GM23338 (cell line): ENCODE measurements around the gene TICRR. TPM values are rescaled to one million over a fixed set of nuclear protein-coding genes. Genes with fewer than 3 reads are reported as not detected.

Source experiments
- ATAC-seq: fragments of 200-7000 bp; cut with Tn5 transposase; 3 replicates; pipeline ENCODE4 v1.9.1; 2020
- DNase-seq: peaks from one replicate; pipeline ENCODE4 v3.0.0-alpha.2; 2015; ENCODE audit warnings: low spot score
- H2AFZ ChIP-seq: fragments of 200-600 bp; sonication (generic); 2 replicates; pipeline ENCODE4 v1.8.0; 2016; ENCODE audit warnings: antibody characterized with exemption, mild to moderate bottlenecking, moderate library complexity
- H3F3A ChIP-seq: fragments of 200-600 bp; sonication (generic); replicated peaks from 2 replicates; pipeline ENCODE4 v1.8.0; 2017; ENCODE audit warnings: antibody characterized with exemption, mixed run types, low read depth
- H3K27ac ChIP-seq: fragments of 200-600 bp; sonication (generic); 2 replicates; pipeline ENCODE4 v1.6.1; 2016; ENCODE audit warnings: low read depth
- H3K27me3 ChIP-seq: fragments of 200-600 bp; sonication (generic); 2 replicates; pipeline ENCODE4 v1.8.0; 2016; ENCODE audit warnings: mild to moderate bottlenecking, mixed run types, moderate library complexity; ENCODE audit not compliant: insufficient read depth
- H3K36me3 ChIP-seq: fragments of 200-600 bp; sonication (generic); 2 replicates; pipeline ENCODE4 v1.8.0; 2016; ENCODE audit warnings: mild to moderate bottlenecking; ENCODE audit not compliant: insufficient read depth
- H3K4me1 ChIP-seq: fragments of 200-600 bp; sonication (generic); 2 replicates; pipeline ENCODE4 v1.8.0; 2016; ENCODE audit warnings: mild to moderate bottlenecking, moderate library complexity; ENCODE audit not compliant: insufficient read depth
- H3K4me2 ChIP-seq: fragments of 200-600 bp; sonication (generic); 2 replicates; pipeline ENCODE4 v1.7.1; 2017; ENCODE audit warnings: mixed run types
- H3K4me3 ChIP-seq: fragments of 200-600 bp; sonication (generic); 2 replicates; pipeline ENCODE4 v1.6.1; 2016; ENCODE audit warnings: mixed run types
- H3K79me2 ChIP-seq: fragments of 200-600 bp; sonication (generic); replicated peaks from 2 replicates; pipeline ENCODE4 v1.8.0; 2017; ENCODE audit warnings: mild to moderate bottlenecking; ENCODE audit not compliant: insufficient read depth
- H3K9me2 ChIP-seq: fragments of 200-600 bp; sonication (generic); 2 replicates; pipeline ENCODE4 v1.8.0; 2017; ENCODE audit not compliant: insufficient read depth
- H4K20me1 ChIP-seq: fragments of 200-600 bp; sonication (generic); replicated peaks from 2 replicates; pipeline ENCODE4 v1.8.0; 2017; ENCODE audit warnings: mild to moderate bottlenecking; ENCODE audit not compliant: insufficient read depth
- H3K27ac Mint-ChIP-seq: 2 replicates; pipeline ENCODE4 v1.8.0; 2020; ENCODE audit warnings: inconsistent platforms, mild to moderate bottlenecking, moderate library complexity, mixed read lengths
- H3K27me3 Mint-ChIP-seq: 3 replicates; pipeline ENCODE4 v1.8.0; 2022; ENCODE audit warnings: low read depth, mild to moderate bottlenecking, moderate library complexity, mixed read lengths, inconsistent platforms; ENCODE audit not compliant: insufficient read depth, poor library complexity
- H3K36me3 Mint-ChIP-seq: 3 replicates; pipeline ENCODE4 v1.8.0; 2021; ENCODE audit warnings: low read depth, mild to moderate bottlenecking, inconsistent platforms, moderate library complexity, mixed read lengths
- H3K4me1 Mint-ChIP-seq: 3 replicates; pipeline ENCODE4 v1.8.0; 2020; ENCODE audit warnings: mild to moderate bottlenecking, inconsistent platforms, mixed read lengths
- H3K4me3 Mint-ChIP-seq: 3 replicates; pipeline ENCODE4 v1.8.0; 2021; ENCODE audit warnings: moderate library complexity, mild to moderate bottlenecking, inconsistent platforms, mixed read lengths
- H3K9me3 Mint-ChIP-seq: 3 replicates; pipeline ENCODE4 v1.8.0; 2020; ENCODE audit warnings: moderate library complexity, mild to moderate bottlenecking, inconsistent platforms, mixed read lengths
- CTCF ChIP-seq, 2 experiments: fragments of 200-600 bp in 1 of 2; sonication (generic) in 1 of 2; conservative IDR thresholded peaks; 2 replicates each; pipeline versions ENCODE4 v1.5.1 to v1.6.1; 2016 to 2017; ENCODE audit warnings: antibody characterized with exemption in 2 of 2, low read depth in 2 of 2, mild to moderate bottlenecking in 2 of 2, moderate library complexity in 1 of 2
- ETS1 ChIP-seq: IDR thresholded peaks from 2 replicates; pipeline ENCODE4 v1.6.1; 2016; ENCODE audit warnings: antibody characterized with exemption
- EZH2 ChIP-seq: fragments of 200-600 bp; sonication (generic); IDR thresholded peaks from one replicate; pipeline ENCODE4 v1.8.0; 2017; ENCODE audit warnings: antibody characterized with exemption, mild to moderate bottlenecking, low read depth; ENCODE audit not compliant: unreplicated experiment
- EZH2phosphoT487 ChIP-seq: fragments of 200-600 bp; sonication (generic); IDR thresholded peaks from one replicate; pipeline ENCODE4 v1.8.1; 2018; ENCODE audit warnings: antibody characterized with exemption; ENCODE audit not compliant: unreplicated experiment
- JUNB ChIP-seq: IDR thresholded peaks from one replicate; pipeline ENCODE4 v1.6.1; 2016; ENCODE audit warnings: antibody characterized with exemption; ENCODE audit not compliant: unreplicated experiment
- NANOG ChIP-seq: IDR thresholded peaks from 2 replicates; pipeline ENCODE4 v1.6.1; 2016; ENCODE audit warnings: antibody characterized with exemption, borderline replicate concordance
- POLR2AphosphoS5 ChIP-seq: IDR thresholded peaks from 2 replicates; pipeline ENCODE4 v1.6.1; 2016; ENCODE audit warnings: antibody characterized with exemption, low read depth
- REST ChIP-seq: IDR thresholded peaks from one replicate; pipeline ENCODE4 v1.6.1; 2018; ENCODE audit warnings: antibody characterized with exemption; ENCODE audit not compliant: unreplicated experiment
- STAT1 ChIP-seq: IDR thresholded peaks from one replicate; pipeline ENCODE4 v1.6.1; 2016; ENCODE audit warnings: antibody characterized with exemption; ENCODE audit not compliant: unreplicated experiment
- ZNF114 ChIP-seq: fragments of 250-450 bp; sonication (Bioruptor Pico); IDR thresholded peaks from 2 replicates; pipeline ENCODE4 v1.5.0; 2020; ENCODE audit warnings: mild to moderate bottlenecking, moderate library complexity
- ZNF331 ChIP-seq: fragments of 250-450 bp; sonication (Bioruptor Pico); IDR thresholded peaks from 2 replicates; pipeline ENCODE4 v1.5.0; 2020; ENCODE audit warnings: low read depth, mild to moderate bottlenecking, moderate library complexity
- polyA plus RNA-seq: library from polyadenylated mRNA; unstranded; fragments of >200 nt; fragmentation: Nextera tagmentation; extraction: Ambion mirVana; gene quantifications from 2 replicates; pipeline ENCODE4 v1.2.1, GENCODE V29; 2016
- total RNA-seq: library from RNA; depleted of rRNA; stranded (reverse); fragments of >200 nt; shearing (Covaris generic); gene quantifications from 2 replicates; pipeline ENCODE4 v1.2.3, GENCODE V29; 2014

TICRR gene
- total and polyA plus RNA-seq, 2 experiments from 2014 or later, result 11.2 to 42.3 TPM

DNA sequence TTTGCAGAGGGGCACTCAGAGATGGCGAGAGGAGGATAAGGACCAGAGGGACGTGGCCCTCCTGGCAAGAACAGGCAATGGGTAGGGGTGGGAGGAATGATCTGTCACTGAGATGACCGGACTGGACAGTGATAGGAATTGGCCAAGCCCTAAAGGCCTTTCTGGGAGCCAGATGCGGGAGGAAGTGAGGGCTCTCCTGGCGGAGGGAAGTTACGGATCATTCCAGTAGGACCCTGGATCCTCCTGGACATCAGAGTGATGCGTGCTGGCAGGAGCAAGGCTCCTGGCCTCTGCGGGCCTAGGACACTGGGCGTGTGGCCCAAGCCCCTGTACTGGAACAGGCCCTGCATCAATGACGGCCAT, 56.6 kb downstream of the TICRR start (continued):
- no peak for TF ChIP-seq ZNF114 (CRISPR knock-in tag)
- TF ChIP-seq REST, result no peak
- TF ChIP-seq JUNB, result no peak

DNA sequence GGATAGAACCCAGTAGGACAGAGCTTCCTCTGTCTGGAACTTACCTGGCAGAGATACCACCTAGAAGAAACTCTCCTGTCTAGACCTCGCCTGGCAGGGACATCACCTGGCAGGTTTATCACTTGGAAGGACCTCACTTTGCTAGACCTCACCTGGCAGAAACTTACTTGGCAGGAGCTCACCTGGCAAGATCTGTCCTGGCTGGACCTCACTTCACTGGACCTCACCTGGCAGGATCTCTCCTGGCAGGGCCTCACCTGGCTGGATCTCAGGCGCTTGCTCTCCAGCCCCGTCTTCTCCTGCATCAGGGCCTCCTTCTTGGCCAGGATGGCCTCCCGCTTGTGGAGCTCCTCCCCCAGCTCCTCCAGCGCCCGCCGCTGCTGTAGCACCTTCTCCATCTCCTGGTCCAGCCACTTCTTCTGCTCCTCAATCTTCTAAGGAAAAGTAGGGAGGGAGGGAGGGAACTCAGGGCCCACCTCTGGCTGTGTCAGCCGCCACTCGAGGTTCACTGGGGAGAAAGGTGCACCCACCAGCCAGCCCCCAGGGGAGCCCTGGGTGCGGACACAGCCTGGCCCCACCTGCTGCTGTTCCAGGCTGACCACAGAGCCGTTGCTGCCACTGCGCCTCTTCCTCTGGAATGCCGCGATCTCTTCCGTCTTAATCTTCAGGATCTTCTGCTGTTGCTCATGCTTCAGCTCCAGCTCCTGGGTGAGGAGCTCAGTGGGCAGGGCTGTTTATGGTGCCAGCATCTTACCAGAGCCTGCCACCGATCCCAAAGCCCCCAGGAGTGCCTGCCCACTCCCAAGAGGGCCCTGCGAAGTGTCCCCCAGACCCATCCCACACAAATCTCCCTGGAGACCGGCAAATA, 57.5 kb downstream of the TICRR start:
- no peak overlapping the region for H3K27ac ChIP-seq
- DNase-seq (no peak), ATAC-seq (no peak)
- no peaks in the 10 kb centered on the region; the same call in 1 of the 2 replicates for H4K20me1 ChIP-seq
- Mint-ChIP-seq H3K27me3 (peaks cover 36% of the 10 kb centered on the region), H3K9me3 (peaks cover 60% of the 10 kb centered on the region), H3K4me3 (no peak overlapping the region), H3K27ac (no peak overlapping the region), H3K4me1 (no peaks in the 10 kb centered on the region), H3K36me3 (peaks cover 85% of the 10 kb centered on the region)
- TF ChIP-seq ZNF114 (CRISPR knock-in tag) (no peak), POLR2AphosphoS5 (peak; percentile 15; the same call in 1 of the 2 replicates)
- peaks cover 35% of the 10 kb centered on the region for H3K36me3 ChIP-seq
- no peak overlapping the region for H2AFZ ChIP-seq
- no peaks in the 10 kb centered on the region for H3K4me1 ChIP-seq
- 0 out of 2 replicates have a peak, but pooled peaks cover 3% of the 10 kb centered on the region for H3F3A ChIP-seq
- no peak overlapping the region for H3K4me3 ChIP-seq
- no peak overlapping the region for H3K4me2 ChIP-seq
- H3K79me2 ChIP-seq, result no peaks in the 10 kb centered on the region
- H3K27me3 ChIP-seq, result no peaks in the 10 kb centered on the region
- no peaks in the 10 kb centered on the region for H3K9me2 ChIP-seq

DNA sequence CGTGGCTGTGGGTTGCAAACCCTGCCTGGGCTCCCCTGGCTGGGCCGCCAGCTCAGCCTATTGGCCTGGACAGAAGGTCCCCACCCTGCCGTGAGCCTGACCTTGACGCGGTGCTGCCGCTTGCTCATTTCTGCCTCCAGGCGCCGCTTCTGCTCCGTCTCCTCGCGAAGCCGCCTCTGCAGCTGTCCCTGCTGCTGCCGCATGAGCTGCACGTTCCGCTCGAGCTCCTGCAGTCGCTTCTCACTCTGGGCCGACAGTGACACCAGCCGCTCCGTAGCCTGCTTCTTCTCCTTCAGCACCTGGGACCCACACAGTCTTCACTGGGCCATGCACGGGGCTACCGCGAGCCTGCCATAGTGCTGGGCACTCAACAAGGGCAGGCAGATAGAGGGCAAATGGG, 58.3 kb downstream of the TICRR start:
- Histone ChIP-seq H3K79me2 (no peaks in the 10 kb centered on the region), H2AFZ (no peak overlapping the region), H3K36me3 (peaks cover 29% of the 10 kb centered on the region), H4K20me1 (no peaks in the 10 kb centered on the region; the same call in 1 of the 2 replicates), H3K27ac (no peak overlapping the region), H3F3A (no peaks in the 10 kb centered on the region), H3K4me2 (no peak overlapping the region), H3K27me3 (no peaks in the 10 kb centered on the region), H3K9me2 (no peaks in the 10 kb centered on the region), H3K4me1 (no peaks in the 10 kb centered on the region), H3K4me3 (no peak overlapping the region)
- H3K27ac Mint-ChIP-seq, result no peak overlapping the region
- peaks cover 80% of the 10 kb centered on the region for H3K36me3 Mint-ChIP-seq
- H3K27me3 Mint-ChIP-seq, result peaks cover 36% of the 10 kb centered on the region
- H3K9me3 Mint-ChIP-seq, result peaks cover 63% of the 10 kb centered on the region
- no peaks in the 10 kb centered on the region for H3K4me1 Mint-ChIP-seq
- H3K4me3 Mint-ChIP-seq, result no peak overlapping the region
- DNase-seq (no peak), ATAC-seq (no peak)
- no peak for TF ChIP-seq ZNF114 (CRISPR knock-in tag)
- TF ChIP-seq EZH2phosphoT487, result no peak
- no peak for TF ChIP-seq REST
- no peak for TF ChIP-seq CTCF (conservative IDR thresholded peaks at IDR 0.05; ENCODE audit: low read depth in 2 of 2)
- TF ChIP-seq NANOG, result no peak
- no peak for TF ChIP-seq ETS1
- no peak for TF ChIP-seq ZNF331 (CRISPR knock-in tag)
- no peak for TF ChIP-seq EZH2
- TF ChIP-seq STAT1, result no peak
